ENCODE results near the gene ELAVL2.

Gene ELAVL2

GRCh38 chr9:23826120-23826629, at the start of gene ELAVL2:
TSS of gene ELAVL2 (minus strand) at chr9:23826240. CDS start at chr9:23762234, 64,006 bp downstream.
- peaks cover 16% of the 10 kb centered on the region for H3K4me1 ChIP-seq
- in situ Hi-C loops (cut with MboI; ENCODE audit: low sequenced_read_pairs), result no loop called here
- peak; percentile 96 to 99 for DNase-seq (ENCODE audit: low spot score in 2 of 2)
- no peaks in the 10 kb centered on the region for H3K27me3 ChIP-seq (ENCODE audit: low read depth)
- H3K4me3 ChIP-seq, result peak within 1 kb of the TSS; percentile 44
- no peaks in the 10 kb centered on the region for H3K9me3 ChIP-seq
- no peaks in the 10 kb centered on the region for H3K36me3 ChIP-seq (replicated peaks)

- no peaks in the 10 kb centered on the region for H3K9me3 ChIP-seq
- no peak overlapping the region for H3K4me3 ChIP-seq
- no peaks in the 10 kb centered on the region for H3K27me3 ChIP-seq (ENCODE audit: low read depth)
- in situ Hi-C loops (cut with MboI; ENCODE audit: low sequenced_read_pairs), result no loop called here
- H3K36me3 ChIP-seq (replicated peaks), result no peaks in the 10 kb centered on the region
- no peaks in the 10 kb centered on the region for H3K4me1 ChIP-seq
- no peak for DNase-seq (ENCODE audit: low spot score in 2 of 2)
Measured at GRCh38 chr9:23858234-23858633, 32.2 kb upstream of the ELAVL2 start.

GRCh38 chr9:23855873-23856604, 30.0 kb upstream of the ELAVL2 start:
- Histone ChIP-seq H3K9me3 (no peaks in the 10 kb centered on the region), H3K4me3 (no peak overlapping the region), H3K36me3 (replicated peaks) (no peaks in the 10 kb centered on the region), H3K4me1 (no peaks in the 10 kb centered on the region), H3K27me3 (ENCODE audit: low read depth) (no peaks in the 10 kb centered on the region)
- in situ Hi-C loops (cut with MboI; ENCODE audit: low sequenced_read_pairs), result no loop called here
- no peak for DNase-seq (ENCODE audit: low spot score in 2 of 2)

- H3K36me3 ChIP-seq (replicated peaks), result no peaks in the 10 kb centered on the region
- H3K4me3 ChIP-seq, result no peak overlapping the region
- H3K4me1 ChIP-seq, result peaks cover 12% of the 10 kb centered on the region
- in situ Hi-C loops (cut with MboI; ENCODE audit: low sequenced_read_pairs), result no loop called here
- DNase-seq (ENCODE audit: low spot score in 2 of 2), result no peak
- no peaks in the 10 kb centered on the region for H3K9me3 ChIP-seq
- no peaks in the 10 kb centered on the region for H3K27me3 ChIP-seq (ENCODE audit: low read depth)
Measured at GRCh38 chr9:23850690-23851629, 24.9 kb upstream of the ELAVL2 start.

GRCh38 chr9:23850242-23850689, 24.2 kb upstream of the ELAVL2 start:
- Histone ChIP-seq H3K4me1 (peaks cover 12% of the 10 kb centered on the region), H3K4me3 (peak overlapping the region; percentile 27), H3K36me3 (replicated peaks) (no peaks in the 10 kb centered on the region), H3K9me3 (no peaks in the 10 kb centered on the region), H3K27me3 (ENCODE audit: low read depth) (no peaks in the 10 kb centered on the region)
- peak; percentile 29 to 59 for DNase-seq (ENCODE audit: low spot score in 2 of 2)
- in situ Hi-C loops (cut with MboI; ENCODE audit: low sequenced_read_pairs), result no loop called here

GRCh38 chr9:23849379-23850035, 23.5 kb upstream of the ELAVL2 start:
- H3K4me3 ChIP-seq, result peak overlapping the region; percentile 27
- no peaks in the 10 kb centered on the region for H3K9me3 ChIP-seq
- DNase-seq (ENCODE audit: low spot score in 2 of 2), result peak in 1 of 2 experiments; percentile 34
- peaks cover 12% of the 10 kb centered on the region for H3K4me1 ChIP-seq
- no peaks in the 10 kb centered on the region for H3K36me3 ChIP-seq (replicated peaks)
- H3K27me3 ChIP-seq (ENCODE audit: low read depth), result no peaks in the 10 kb centered on the region
- in situ Hi-C loops (cut with MboI; ENCODE audit: low sequenced_read_pairs), result no loop called here

GRCh38 chr9:23842565-23843129, 16.6 kb upstream of the ELAVL2 start:
- H3K4me3 ChIP-seq, result no peak overlapping the region
- no peaks in the 10 kb centered on the region for H3K9me3 ChIP-seq
- DNase-seq (ENCODE audit: low spot score in 2 of 2), result peak in 1 of 2 experiments; percentile 40
- H3K27me3 ChIP-seq (ENCODE audit: low read depth), result no peaks in the 10 kb centered on the region
- no peaks in the 10 kb centered on the region for H3K36me3 ChIP-seq (replicated peaks)
- H3K4me1 ChIP-seq, result peaks cover 7% of the 10 kb centered on the region
- in situ Hi-C loops (cut with MboI; ENCODE audit: low sequenced_read_pairs), result no loop called here

- Histone ChIP-seq H3K4me3 (no peak overlapping the region), H3K4me1 (peaks cover 7% of the 10 kb centered on the region), H3K36me3 (replicated peaks) (no peaks in the 10 kb centered on the region), H3K27me3 (ENCODE audit: low read depth) (no peaks in the 10 kb centered on the region), H3K9me3 (no peaks in the 10 kb centered on the region)
- in situ Hi-C loops (cut with MboI; ENCODE audit: low sequenced_read_pairs), result no loop called here
- no peak for DNase-seq (ENCODE audit: low spot score in 2 of 2)
Measured at GRCh38 chr9:23841304-23841703, 15.3 kb upstream of the ELAVL2 start.

GRCh38 chr9:23837038-23837437, 11.0 kb upstream of the ELAVL2 start:
- in situ Hi-C loops (cut with MboI; ENCODE audit: low sequenced_read_pairs), result no loop called here
- no peak overlapping the region for H3K4me3 ChIP-seq
- H3K4me1 ChIP-seq, result no peaks in the 10 kb centered on the region

GRCh38 chr9:23830929-23831730, 5.1 kb upstream of the ELAVL2 start:
- Histone ChIP-seq H3K36me3 (replicated peaks) (no peaks in the 10 kb centered on the region), H3K4me3 (no peak overlapping the region), H3K4me1 (peaks cover 16% of the 10 kb centered on the region), H3K27me3 (ENCODE audit: low read depth) (0 out of 2 replicates have a peak, but pooled peaks cover 4% of the 10 kb centered on the region), H3K9me3 (no peaks in the 10 kb centered on the region)
- no peak for DNase-seq (ENCODE audit: low spot score in 2 of 2)
- in situ Hi-C loops (cut with MboI; ENCODE audit: low sequenced_read_pairs), result no loop called here

More at GRCh38 chr9:23837038-23837437, 11.0 kb upstream of the ELAVL2 start:
- Histone ChIP-seq H3K9me3 (no peaks in the 10 kb centered on the region), H3K27me3 (ENCODE audit: low read depth) (0 out of 2 replicates have a peak, but pooled peaks cover 3% of the 10 kb centered on the region), H3K36me3 (replicated peaks) (no peaks in the 10 kb centered on the region)
- DNase-seq (ENCODE audit: low spot score in 2 of 2), result no peak

GRCh38 chr9:23830476-23830805, 4.4 kb upstream of the ELAVL2 start:
- no peak for DNase-seq (ENCODE audit: low spot score in 2 of 2)
- H3K9me3 ChIP-seq, result no peaks in the 10 kb centered on the region
- in situ Hi-C loops (cut with MboI; ENCODE audit: low sequenced_read_pairs), result no loop called here
- 0 out of 2 replicates have a peak, but pooled peaks cover 4% of the 10 kb centered on the region for H3K27me3 ChIP-seq (ENCODE audit: low read depth)
- no peaks in the 10 kb centered on the region for H3K36me3 ChIP-seq (replicated peaks)
- H3K4me1 ChIP-seq, result peaks cover 16% of the 10 kb centered on the region
- no peak overlapping the region for H3K4me3 ChIP-seq

- peak; percentile 39 to 57 for DNase-seq (ENCODE audit: low spot score in 2 of 2)
- in situ Hi-C loops (cut with MboI; ENCODE audit: low sequenced_read_pairs), result no loop called here
- no peaks in the 10 kb centered on the region for H3K36me3 ChIP-seq (replicated peaks)
- no peaks in the 10 kb centered on the region for H3K9me3 ChIP-seq
- H3K4me1 ChIP-seq, result peaks cover 16% of the 10 kb centered on the region
- no peak overlapping the region for H3K4me3 ChIP-seq
- H3K27me3 ChIP-seq (ENCODE audit: low read depth), result 0 out of 2 replicates have a peak, but pooled peaks cover 4% of the 10 kb centered on the region
Measured at GRCh38 chr9:23829580-23830475, 3.8 kb upstream of the ELAVL2 start.
